Endothelial cell of umbilical vein (primary cell): ENCODE results near the gene LCLAT1.

ENCODE experiments used
- GATA2 ChIP-seq: IDR thresholded peaks from 2 replicates; pipeline ENCODE4 v1.7.0; 2011; ENCODE audit warnings: low read depth, mild to moderate bottlenecking, moderate library complexity, mixed read lengths, low read length; ENCODE audit not compliant: insufficient read length, insufficient read depth
- POLR2A ChIP-seq: IDR thresholded peaks from 2 replicates; pipeline ENCODE4 v1.6.1; 2012; ENCODE audit warnings: low read depth, mild to moderate bottlenecking, control low read depth, low read length
- POLR2AphosphoS5 ChIP-seq: IDR thresholded peaks from 2 replicates; pipeline ENCODE4 v1.6.1; 2012; ENCODE audit warnings: low read depth, mild to moderate bottlenecking, control low read depth, low read length, moderate library complexity; ENCODE audit not compliant: insufficient read depth
- TF ChIP-seq, protein P1 (sequence below), 2 donors: IDR thresholded peaks; 1 replicate in 1 of 2; 2 replicates in 1 of 2; pipeline ENCODE4 v1.5.1; 2011; ENCODE audit warnings: low read length in 2 of 2, mild to moderate bottlenecking in 2 of 2, moderate library complexity in 2 of 2, control low read depth in 1 of 2, inconsistent platforms in 1 of 2, low read depth in 1 of 2; ENCODE audit not compliant: insufficient read depth in 1 of 2; ENCODE audit errors: extremely low read depth in 1 of 2

DNA sequence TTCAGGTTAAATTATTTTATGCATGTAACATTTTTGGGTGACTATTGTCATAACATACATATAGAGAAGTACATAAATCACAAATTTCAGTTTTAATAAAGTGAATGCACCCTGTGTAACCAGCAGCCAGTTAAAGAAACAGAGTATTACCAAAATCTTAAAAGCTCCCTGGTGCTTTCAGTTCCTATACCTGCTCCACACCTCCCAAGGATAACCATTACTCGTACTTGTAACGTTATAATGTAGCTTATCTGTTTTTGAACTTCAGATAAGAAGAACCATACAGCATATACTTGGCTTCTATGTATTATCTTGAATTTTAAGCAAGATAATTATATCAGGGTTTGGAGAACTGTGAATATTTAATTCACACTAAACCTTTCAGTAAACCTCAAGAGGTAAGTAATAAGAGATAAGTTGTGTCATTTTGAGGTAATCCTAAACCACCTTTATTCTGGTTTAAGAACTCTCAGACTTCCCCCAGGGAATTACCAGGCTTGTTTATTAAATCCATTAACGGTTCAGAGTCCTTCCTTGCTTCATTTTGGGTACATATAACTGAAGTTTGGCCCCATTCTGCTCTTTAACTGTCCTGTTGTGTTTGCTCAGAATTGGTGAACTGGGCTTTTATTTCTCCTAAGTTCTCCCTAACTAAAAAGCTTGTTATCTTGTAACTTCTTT is 58.6 kb downstream of the LCLAT1 start:
- TF ChIP-seq, protein P1, sequence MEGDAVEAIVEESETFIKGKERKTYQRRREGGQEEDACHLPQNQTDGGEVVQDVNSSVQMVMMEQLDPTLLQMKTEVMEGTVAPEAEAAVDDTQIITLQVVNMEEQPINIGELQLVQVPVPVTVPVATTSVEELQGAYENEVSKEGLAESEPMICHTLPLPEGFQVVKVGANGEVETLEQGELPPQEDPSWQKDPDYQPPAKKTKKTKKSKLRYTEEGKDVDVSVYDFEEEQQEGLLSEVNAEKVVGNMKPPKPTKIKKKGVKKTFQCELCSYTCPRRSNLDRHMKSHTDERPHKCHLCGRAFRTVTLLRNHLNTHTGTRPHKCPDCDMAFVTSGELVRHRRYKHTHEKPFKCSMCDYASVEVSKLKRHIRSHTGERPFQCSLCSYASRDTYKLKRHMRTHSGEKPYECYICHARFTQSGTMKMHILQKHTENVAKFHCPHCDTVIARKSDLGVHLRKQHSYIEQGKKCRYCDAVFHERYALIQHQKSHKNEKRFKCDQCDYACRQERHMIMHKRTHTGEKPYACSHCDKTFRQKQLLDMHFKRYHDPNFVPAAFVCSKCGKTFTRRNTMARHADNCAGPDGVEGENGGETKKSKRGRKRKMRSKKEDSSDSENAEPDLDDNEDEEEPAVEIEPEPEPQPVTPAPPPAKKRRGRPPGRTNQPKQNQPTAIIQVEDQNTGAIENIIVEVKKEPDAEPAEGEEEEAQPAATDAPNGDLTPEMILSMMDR (IDR thresholded peaks at IDR 0.05; ENCODE audit: extremely low read depth in 1 of 2, insufficient read depth in 1 of 2, low read depth in 1 of 2, low read length in 2 of 2): no peak
- TF ChIP-seq POLR2A: no peak
- no peak for TF ChIP-seq GATA2
- no peak for TF ChIP-seq POLR2AphosphoS5
